ENCODE results near the gene CEP72.
"Not testable (repeated sequence)": the region's sequence is repeated elsewhere in the genome, so short reads cannot be mapped to it uniquely, and the experiment has no call there.

The CEP72 gene

GRCh38 chr5:696753-697702 lies 84.9 kb downstream of the CEP72 start:
- not testable (repeated sequence) for DNase-seq (ENCODE audit: low read depth); H3K4me3 ChIP-seq (ENCODE audit: control insufficient read depth, low read depth, low read length)
